Activated CD8-positive, alpha-beta memory T cell treated with anti-CD3 and anti-CD28 coated beads, Interleukin-2, amount 50 U/mL, for 24 hours (primary cell): Measurements from ENCODE around the gene KLRD1.
"Not testable (repeated sequence)": the region's sequence is repeated elsewhere in the genome, so short reads cannot be mapped to it uniquely, and the experiment has no call there.

Experiments
- DNase-seq: peaks from one replicate; pipeline ENCODE4 v3.0.0-alpha.2; 2020; ENCODE audit errors: extremely low read depth

Gene KLRD1

DNA sequence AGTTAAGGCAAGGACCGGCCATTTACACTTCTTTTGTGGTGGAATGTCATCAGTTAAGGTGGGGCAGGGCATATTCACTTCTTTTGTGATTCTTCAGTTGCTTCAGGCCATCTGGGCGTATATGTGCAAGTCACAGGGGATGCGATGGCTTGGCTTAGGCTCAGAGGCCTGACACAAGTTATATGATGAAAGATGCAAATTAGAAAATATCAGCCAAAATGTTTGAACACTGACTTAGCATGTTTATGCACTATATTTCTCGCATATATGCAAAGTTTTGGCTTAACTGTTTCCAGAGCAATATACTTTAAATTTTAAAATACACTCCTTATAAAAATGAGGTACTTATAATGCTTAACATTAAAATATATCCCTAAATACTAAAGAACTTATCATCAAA, 30.8 kb downstream of the KLRD1 start:
- DNase-seq = not testable (repeated sequence)

DNA sequence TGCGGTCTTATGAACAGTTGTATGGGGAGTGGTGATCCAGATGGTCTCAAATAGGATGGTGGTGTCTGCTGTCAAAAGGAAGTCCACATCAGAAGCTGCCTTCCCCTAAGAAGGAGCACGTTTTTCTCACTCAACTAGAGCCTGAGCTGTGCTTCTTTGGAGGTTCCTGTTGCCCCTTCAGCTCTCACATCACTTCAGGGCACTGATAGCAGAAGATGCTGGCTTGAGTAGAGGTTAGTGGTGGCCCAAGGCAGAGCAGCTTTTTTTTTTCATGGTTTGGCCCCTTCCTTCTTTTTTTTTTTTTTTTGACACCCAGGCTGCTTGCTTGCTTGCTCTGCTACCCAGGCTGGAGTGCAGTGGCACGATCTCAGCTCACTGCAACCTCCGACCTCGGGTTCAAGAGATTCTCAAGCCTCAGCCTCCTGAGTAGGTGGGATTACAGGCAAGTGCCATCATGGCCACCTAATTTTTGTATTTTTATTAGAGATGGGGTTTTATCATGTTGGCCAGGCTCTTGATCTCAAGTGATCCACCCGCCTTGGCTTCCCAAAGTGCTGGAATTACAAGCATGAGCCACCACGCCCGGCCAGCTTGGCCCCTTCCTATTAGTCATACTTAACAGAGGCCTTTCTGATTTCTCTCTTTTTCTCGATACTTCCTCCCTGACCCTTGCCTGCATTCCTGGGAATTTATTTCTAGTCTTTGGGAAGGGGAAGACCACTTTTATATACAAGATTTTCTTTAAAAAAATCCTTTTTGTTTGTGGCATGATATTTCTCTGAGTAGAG, 31.6 kb downstream of the KLRD1 start:
- no peak for DNase-seq

DNA sequence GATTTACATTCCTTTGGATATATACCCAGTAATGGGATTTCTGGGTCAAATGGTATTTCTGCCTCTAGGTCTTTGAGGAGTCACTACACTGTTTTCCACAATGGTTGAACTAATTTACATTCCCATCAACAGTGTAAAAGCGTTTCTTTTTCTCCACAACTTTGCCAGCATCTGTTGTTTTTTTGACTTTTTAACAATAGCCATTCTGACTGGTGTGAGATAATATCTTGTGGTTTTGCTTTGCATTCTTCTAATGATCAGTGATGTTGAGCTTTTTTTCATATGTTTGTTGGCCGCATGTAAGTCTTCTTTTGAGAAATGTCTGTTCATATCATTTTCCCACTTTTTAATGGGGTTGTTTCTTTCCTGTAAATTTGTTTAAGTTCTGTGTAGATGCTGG, 33.3 kb downstream of the KLRD1 start:
- DNase-seq = not testable (repeated sequence)

DNA sequence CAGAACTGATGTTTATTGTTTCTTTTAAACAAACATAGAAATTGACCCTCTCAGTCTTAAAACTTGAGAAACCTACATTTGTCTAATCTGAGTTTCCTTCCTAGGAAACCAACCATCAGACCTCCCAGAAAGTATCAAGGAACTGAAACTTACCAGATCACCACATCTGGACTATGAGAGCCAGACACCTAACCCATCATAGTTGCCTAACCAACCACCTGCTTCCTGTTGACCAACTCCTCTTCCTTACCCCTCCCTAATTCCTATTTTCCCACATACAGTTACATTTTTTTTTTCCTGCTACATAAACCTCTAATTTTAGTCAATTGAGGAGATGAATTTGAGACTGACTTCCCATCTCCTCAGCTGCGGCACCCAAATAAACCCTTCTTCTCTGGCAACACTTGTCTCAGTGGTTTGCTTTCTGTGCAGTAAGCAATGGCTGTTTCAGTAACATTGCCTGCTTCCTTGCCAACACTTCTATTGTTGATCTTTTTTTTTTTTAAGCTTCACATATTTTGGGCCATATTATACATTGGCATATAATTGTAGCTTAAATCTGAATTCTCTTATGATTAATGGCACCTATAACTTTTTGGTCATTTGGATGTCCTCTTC, 34.3 kb downstream of the KLRD1 start:
- no peak for DNase-seq

DNA sequence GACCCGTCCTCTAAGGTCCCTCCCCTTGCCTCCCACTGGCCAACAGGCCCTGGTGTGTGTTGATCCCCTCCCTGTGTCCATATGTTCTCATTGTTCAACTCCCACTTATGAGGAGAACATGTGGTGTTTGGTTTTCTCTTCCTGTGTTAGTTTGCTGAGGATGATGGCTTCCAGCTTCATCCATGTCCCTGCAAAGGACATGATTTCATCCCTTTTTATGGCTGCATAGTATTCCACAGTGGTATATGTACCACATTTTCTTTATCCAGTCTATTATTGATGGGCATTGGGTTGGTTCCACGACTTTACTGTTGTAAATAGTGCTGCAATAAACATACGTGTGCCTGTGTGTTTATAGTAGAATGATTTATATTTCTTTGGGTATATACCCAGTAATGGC, 43.8 kb downstream of the KLRD1 start:
- not testable (repeated sequence) for DNase-seq

DNA sequence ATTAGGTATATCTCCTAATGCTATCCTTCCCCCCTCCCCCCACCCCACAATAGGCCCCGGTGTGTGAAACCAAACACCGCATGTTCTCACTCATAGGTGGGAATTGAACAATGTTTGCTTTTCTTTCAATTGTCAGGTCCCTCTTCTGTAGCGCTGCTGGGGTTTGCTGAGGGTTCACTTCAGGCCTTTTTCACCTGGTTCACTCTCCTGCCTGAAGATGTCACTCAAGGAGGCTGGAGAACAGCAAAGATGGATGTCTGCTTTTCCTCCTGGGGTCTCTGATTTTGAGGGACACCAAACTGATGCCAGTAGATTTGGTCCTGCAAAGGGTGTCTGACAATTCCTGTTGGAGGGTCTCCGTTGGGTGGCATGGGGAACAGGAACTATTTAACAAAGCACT, 46.4 kb downstream of the KLRD1 start:
- no peak for DNase-seq

DNA sequence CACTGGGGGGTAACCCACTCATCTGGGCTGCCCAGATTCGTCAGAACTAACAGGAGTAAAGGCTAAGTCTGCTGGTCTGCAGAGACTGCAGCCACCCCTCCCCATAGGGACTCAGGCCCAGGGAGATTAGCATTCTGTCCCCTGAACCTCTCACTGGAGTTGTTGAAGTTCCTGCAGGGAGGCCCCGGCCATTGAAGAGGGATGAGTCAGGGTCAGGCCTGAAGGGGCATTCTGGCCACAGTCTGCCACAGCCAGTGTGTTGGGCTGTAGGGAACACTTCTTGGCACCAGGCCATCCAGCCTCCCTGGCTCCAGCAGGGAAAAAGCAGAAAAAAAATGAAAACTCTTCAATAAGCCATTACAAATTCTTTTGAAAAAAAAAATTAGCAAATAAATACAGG, 46.8 kb downstream of the KLRD1 start:
- no peak for DNase-seq

DNA sequence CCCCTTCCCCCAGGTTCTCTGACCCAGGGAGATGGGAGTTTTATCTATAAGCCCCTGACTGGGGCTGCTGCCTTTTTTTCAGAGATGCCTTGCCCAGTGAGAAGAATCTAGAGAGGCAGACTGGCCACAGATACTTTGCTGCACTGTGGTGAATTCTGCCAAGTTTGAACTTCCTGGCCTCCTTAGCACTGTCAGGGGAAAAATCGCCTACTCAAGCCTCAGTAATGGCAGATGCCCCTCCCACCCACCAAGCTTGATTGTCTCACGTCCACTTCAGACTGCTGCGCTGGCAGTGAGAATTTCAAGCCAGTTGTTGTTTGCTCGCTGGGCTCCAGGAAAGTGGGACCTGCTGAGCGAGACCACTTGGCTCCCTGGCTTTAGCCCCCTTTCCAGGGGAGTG, 50.5 kb downstream of the KLRD1 start:
- DNase-seq = no peak

DNA sequence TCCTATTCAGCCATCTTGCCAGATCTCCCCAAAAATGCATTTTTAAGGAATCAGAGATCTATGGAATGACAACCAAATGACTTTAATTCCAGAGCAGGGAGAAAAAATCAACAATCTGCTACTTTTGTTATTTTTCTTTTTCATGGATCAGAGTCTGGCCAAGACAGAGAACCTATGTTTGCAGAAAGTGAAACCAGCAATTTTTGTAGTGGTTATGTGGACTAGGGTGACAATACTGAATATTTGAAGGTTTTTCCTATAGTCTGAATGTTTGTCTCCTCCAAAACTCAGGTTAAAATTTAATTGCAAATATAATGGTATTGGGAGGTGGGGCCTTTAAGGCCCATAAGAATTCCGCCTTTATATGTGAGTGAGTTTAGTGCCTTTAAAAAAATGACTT, 51.3 kb downstream of the KLRD1 start:
- DNase-seq = no peak

DNA sequence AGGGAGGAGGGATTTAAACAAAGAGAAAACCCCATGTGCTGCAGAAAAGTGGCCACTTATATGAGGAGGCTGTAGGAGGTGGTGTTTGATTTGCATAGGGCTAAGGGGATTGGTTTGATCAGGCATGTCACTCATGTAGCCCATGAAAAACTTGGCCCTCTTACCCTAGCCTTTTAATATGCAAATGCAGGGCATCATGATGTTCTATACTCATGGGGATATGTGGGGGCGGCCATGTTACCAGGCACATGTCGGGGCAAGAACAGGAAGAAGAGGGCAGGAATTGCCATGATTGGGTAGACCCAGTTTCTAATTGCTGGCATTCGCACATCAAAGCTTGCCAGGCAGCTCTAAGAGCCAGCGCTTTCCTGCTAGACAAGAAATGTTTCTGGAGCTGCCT, 53.4 kb downstream of the KLRD1 start:
- no peak for DNase-seq

DNA sequence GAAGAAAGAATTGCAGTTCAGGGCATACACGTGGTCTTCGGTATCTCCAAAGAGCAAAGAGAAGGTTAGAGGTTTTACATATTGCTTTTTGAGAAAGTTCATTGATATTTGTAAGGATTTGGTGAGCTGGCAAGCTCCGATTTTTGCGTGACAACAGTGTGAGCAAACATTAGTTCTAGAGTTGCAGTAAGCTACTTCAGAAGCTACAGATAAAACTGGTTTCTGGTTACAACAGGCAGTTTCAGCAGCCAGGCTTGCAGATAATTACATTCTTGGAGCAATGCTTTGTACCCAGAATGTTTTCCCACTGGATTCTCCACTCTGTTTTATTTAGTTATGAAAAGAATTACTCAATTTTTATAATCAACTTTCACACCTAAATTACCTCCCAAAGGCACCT, 54.0 kb downstream of the KLRD1 start:
- no peak for DNase-seq

DNA sequence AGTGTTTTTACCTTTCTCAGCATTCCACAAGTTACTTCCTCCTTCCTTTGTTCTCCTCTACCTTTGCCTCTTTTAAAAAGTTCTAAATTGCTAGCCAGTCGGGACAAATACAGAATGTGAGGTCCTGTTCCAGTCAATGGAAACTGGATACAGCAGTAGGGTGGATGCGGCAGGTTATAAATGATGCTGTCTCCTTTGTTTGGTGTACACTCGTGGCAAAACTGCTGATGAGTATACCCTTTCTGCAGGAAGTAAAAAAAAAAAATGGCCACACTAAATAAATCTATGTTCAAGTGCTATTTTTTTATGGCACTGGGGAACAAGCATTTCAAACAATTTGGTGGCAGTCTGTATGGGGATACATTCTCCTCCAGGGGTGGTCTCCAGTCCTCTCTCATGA, 54.7 kb downstream of the KLRD1 start:
- DNase-seq = no peak

DNA sequence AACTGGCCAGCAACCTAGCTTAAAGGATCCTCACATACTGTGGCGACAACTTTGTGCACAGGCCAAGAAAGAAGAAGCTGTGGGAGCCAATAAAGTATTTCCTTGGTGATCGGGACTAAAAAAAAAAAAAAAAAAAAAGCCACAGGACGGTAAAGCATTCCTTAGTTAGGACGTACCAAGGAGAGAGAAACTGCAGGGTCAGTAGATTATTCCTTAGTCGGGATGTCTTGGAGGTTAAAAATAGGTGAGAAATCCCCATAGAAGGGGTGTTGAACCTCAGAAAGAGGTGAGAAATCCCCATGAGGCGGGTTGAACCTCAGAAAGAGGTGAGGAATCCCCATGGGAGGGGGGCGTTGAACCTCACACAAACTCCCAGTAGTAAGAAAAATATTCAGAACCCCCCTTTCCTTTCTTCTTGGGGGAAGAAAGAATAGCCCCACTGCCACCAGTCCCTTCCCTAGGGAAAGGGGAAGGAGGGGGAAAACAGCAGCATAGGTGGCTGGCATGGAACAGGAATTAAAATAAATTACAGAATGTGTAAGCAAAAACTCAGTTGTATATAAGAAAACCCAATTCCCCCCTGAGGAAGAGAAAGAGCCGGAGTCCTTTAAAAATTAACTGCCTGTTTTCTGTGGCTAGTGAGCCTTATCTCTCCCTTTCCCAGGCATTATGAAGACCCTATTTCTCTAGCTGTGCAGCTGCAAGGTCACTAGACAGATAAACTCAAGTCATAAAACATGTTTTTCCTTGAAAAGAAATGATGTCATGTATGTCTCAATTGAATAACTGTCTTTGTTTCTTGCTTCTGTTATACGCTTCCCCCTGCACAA, 55.4 kb downstream of the KLRD1 start:
- no peak for DNase-seq

DNA sequence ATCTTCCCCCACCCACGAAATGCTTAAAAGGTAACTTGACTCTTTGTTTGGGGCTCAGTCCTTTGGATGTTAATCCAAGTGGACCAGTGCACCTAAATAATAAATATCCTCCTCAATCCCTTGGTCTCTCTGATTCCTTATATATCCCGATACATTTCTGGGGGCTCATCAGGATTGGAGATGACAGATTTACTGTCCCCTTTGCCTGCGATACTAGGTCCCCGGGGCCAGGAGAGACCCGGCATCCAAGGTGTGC, 55.9 kb downstream of the KLRD1 start:
- DNase-seq = no peak

DNA sequence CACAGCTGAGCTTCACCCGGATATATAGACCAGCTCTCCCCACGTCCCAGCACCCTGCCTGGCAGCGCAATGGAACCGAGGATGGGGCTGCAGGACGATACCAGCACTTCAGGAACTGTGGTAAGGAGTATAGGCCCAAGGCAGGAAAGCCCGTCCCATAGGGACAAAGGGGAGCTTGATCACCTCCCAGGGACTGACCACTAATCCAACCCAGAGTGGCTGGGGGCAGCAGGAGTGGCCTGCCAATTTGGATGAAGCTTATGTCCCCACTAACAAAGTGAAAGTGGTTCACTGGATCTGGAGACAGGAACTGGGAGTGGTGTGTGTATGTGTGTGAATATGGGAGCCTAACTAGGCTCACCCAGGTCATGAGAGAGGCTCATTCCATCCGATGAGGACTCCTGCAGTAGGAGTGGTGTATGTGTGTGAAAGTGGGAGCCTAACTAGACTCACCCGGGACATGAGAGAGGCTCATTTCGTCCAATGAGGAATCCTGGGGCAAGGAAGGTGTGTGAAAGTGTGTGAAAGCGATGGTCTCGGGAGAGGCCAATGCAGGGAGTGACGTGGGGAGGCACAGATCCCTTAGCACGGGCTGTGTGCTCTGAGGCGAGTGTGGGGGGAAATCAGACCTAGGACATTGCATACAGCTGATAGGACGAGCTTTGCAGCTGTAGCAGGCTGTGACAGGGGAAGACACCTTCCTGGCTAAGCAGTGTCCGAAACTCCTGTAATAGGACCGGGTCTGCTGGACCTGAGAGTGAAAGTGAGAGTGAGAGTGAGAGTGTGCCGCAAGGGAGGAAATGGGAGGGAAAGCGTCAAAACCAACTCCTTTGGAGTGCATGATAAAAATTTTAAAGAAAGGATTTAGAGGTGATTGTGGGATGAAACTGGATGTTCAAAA, 56.5 kb downstream of the KLRD1 start:
- no peak for DNase-seq

DNA sequence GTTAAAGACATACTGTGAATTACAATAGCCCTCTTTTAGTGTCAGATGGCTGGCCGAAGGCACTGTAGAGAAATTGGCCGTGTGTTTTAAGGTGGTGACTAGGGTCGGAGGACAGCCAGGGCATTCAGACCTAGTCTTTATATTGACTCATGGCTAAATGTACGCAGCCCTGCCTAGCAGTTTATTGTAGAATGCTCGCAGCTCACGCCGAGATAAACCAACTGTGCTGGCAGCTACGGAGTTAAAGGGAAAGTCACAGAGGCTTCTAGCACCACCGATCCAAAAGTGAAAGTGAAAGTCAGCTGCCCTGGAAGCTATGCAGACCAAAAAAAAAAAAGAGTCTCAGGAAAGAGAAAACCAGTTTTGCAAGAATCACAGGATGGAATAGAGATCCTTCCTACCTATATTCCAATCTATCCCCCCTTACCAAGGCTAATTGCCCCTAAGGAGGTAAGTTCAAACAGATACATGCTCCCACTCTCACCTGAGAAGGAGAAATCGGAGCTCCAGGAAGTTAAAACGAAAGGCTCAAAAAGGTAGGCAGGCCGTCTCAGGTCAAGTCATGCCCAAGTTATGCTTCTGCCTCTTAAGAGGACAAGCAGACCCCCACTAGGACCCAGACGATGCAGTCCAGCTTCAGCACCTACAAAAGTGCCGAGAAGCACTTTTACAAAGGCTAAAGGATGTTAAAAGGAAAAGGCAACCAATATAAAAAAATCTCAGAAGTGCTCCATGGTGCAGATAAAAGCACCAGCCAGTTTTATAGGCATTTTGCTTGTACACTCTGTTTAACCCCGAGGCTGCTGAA, 57.3 kb downstream of the KLRD1 start:
- peak; percentile 43 for DNase-seq

DNA sequence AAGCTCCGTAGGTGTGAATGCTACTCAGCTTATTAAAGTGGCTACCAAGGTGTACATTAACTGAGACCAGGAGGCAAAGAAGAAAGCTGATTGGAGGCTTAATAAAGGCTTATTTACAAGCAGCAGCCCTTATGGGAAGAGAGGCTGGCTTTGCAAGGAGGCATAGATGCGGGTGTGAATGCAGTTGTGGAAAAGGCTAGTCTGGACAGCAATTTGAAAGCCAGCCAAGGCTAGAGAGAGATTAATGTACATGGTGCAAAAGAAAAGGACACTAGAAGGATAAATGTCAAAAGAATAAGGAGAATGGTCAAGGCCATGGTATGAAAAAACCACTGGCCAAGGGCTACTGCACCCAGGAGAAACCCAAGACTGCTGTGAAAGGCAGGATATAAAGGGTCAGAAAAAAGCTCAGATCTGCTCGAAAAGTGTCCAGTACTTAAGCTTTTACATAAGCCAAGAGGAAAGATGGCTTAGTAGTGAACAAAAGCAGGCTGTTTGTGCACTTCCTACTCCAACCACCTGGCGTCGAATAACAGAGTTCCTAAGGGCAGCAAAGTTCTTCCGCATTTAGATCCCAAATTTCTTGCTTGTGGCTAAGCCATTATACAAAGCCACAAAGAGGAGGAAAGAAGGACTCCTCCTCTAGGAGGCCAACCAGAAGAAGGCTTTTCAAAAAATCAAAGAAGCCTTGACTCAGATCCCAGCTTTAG, 58.2 kb downstream of the KLRD1 start:
- DNase-seq = no peak

DNA sequence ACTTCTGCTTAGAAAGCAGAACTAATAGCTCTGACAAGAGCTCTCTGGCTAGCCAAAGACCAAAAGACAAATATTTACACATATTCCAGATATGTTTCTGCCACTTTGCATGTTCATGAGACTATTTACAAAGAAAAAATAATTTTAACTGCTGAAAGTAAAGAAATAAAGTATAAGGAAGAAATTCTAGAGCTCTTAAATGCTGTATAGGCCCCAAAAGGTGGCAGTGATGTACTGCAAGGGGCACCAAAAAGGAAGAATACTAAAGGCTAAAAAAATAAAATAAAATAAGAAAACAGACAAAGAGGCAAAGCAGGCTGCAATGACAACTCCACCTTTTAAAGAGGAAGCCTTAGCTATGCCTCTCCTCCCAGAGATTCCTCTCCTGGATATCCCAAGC, 59.2 kb downstream of the KLRD1 start:
- DNase-seq = no peak

DNA sequence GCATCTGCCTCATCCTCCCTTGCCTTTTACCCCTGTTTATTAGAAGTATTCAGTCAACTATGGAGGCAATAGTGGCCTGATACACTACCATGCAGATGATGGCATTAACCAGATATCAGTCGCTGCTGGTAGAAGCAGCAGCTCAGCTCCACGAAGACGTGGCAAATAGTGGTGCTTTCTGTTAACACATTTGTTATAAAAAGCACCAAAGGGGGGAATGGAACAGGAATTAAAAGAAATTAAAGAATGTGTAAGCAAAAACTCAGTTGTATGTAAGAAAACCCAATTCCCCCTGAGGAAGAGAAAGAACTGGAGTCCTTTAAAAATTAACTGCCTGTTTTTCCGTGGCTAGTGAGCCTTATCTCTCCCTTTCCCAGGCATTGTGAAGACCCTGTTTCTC, 60.0 kb downstream of the KLRD1 start:
- not testable (repeated sequence) for DNase-seq
